Large intestine (tissue), 3 donors: ENCODE measurements around the gene MRPL55. TPM values are rescaled to one million over a fixed set of nuclear protein-coding genes. Genes with fewer than 3 reads are reported as not detected.

Source experiments
- DNase-seq, 2 donors: peaks; one replicate each; pipeline versions ENCODE4 v3.0.0 to v3.0.0-alpha.2; 2013
- H3K27ac ChIP-seq: one replicate; pipeline ENCODE4 v1.5.1; 2013; ENCODE audit warnings: low read length
- H3K27me3 ChIP-seq: 2 replicates; pipeline ENCODE4 v1.6.1; 2013; ENCODE audit warnings: low read length; ENCODE audit not compliant: control insufficient read depth, insufficient read depth
- H3K36me3 ChIP-seq: 2 replicates; pipeline ENCODE4 v1.6.1; 2013; ENCODE audit warnings: low read length; ENCODE audit not compliant: control insufficient read depth, insufficient read depth
- H3K4me1 ChIP-seq: one replicate; pipeline ENCODE4 v1.6.1; 2013; ENCODE audit warnings: low read length; ENCODE audit not compliant: control insufficient read depth, insufficient read depth
- H3K4me3 ChIP-seq: one replicate; pipeline ENCODE4 v1.5.1; 2013; ENCODE audit warnings: low read length
- H3K9me3 ChIP-seq: one replicate; pipeline ENCODE4 v1.6.1; 2013; ENCODE audit warnings: mild to moderate bottlenecking, low read depth, low read length, moderate library complexity; ENCODE audit not compliant: control insufficient read depth
- WGBS: methylation state at CpG from one replicate; pipeline ENCODE4 v1.1.5; 2013; ENCODE audit warnings: low lambda C conversion rate; ENCODE audit not compliant: insufficient coverage; 5-methylcytosine and 5-hydroxymethylcytosine counted together
- polyA plus RNA-seq: library from polyadenylated mRNA; unstranded; fragments of 120-200 nt; gene quantifications from one replicate; pipeline ENCODE4 v1.2.1, GENCODE V29; 2013

MRPL55 gene
- polyA plus RNA-seq, 1 donor: 61.1 TPM

DNA sequence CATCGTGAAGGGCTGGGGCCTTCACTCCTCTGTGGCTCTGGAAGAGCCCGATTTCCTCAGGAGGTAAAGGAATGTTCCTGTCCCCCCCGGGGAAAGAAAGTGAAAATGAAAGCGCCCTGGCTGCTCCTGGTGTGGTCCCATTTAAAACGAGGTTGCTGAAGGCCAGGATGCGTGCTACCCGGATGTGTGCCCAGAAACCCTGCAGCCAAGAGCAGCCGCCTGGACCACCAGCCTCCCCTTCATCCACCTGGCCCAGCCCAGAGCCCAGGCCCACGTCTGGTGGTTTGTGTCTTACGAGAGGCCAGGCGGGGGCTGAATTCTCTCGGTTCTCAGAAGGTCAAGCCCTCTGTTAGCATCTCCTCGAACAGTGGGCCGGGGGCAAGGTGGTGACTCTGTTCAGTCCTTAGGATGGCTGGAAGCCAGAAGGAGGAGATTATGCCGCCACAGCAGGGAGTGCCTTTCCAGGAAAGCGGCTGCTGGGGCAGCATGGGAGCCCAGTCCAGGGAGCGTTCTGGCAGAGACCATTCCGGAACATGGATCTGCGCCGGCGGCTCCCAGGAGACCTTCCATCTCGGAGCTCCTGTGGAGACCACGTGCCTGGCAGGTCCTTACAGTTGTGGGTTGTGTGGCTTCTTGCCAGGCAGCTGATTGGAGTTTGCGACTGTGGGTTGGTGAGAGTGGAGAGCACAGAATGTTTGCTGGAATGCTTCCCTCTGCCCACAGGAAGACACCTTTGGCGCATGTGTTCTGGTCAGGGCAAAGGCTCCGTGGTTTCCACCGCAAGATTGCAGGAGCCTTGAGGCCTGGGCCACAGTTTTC is 32.3 kb upstream of the MRPL55 start:
- no peak for DNase-seq
- H3K9me3 ChIP-seq: no peaks in the 10 kb centered on the region
- H3K4me3 ChIP-seq: peak overlapping the region; percentile 98
- peaks cover 23% of the 10 kb centered on the region for H3K36me3 ChIP-seq
- H3K4me1 ChIP-seq: peaks cover 46% of the 10 kb centered on the region
- H3K27ac ChIP-seq: peak overlapping the region; percentile 93
- peaks cover 2% of the 10 kb centered on the region for H3K27me3 ChIP-seq
- WGBS: no CpG with 5 or more reads among the region's 27 CpGs

DNA sequence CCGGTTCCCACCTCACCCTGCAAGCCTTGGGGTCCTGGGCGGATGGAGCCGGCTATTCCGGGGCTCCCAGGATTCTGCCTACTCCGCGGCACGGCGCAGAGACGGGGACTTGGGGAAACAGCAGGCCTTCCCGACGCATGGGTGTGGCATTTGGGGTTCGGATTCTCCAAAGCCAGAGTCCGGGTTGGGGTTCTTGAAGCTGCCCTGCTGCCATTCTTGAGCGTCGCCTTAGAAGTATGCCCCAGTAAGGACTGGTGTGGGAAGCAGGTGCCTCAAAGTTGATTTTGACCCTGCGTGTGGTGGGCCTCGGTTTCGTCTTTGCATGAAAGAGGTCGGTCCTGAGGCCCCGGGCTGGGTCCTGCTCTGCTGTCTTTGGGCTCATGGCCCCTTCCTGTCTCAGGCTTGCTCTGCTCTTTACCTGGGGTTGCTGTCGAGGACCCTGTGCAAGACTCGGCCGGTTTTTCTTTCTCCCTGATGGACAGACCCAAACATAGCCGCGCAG is 31.7 kb upstream of the MRPL55 start:
- H3K4me3 ChIP-seq: peak overlapping the region; percentile 98
- peaks cover 45% of the 10 kb centered on the region for H3K4me1 ChIP-seq
- peak in 1 of 2 donors; percentile 61 for DNase-seq
- peaks cover 18% of the 10 kb centered on the region for H3K36me3 ChIP-seq
- H3K27ac ChIP-seq: peak overlapping the region; percentile 93
- H3K27me3 ChIP-seq: peaks cover 7% of the 10 kb centered on the region
- no CpG with 5 or more reads among the region's 25 CpGs for WGBS
- no peaks in the 10 kb centered on the region for H3K9me3 ChIP-seq

- Histone ChIP-seq H3K27ac (peak within 1 kb of the TSS; percentile 96), H3K9me3 (no peaks in the 10 kb centered on the region)
Observed at GRCh38 chr1:228139931-228140723, 31.0 kb upstream of the MRPL55 start, which contains the start of gene GUK1. Gene GUK1 (plus strand): TSS chr1:228140279. CDS start chr1:228140303, 24 bp downstream.

GRCh38 chr1:228139406-228139930 is 30.4 kb upstream of the MRPL55 start:
- no CpG with 5 or more reads among the region's 30 CpGs for WGBS
- Histone ChIP-seq H3K9me3 (no peaks in the 10 kb centered on the region), H3K4me3 (peak overlapping the region; percentile 98), H3K4me1 (peaks cover 32% of the 10 kb centered on the region), H3K27ac (peak overlapping the region; percentile 96), H3K27me3 (peaks cover 17% of the 10 kb centered on the region), H3K36me3 (peaks cover 13% of the 10 kb centered on the region)
- no peak for DNase-seq

More at GRCh38 chr1:228139931-228140723, 31.0 kb upstream of the MRPL55 start, which contains the start of gene GUK1:
- Histone ChIP-seq H3K4me3 (peak within 1 kb of the TSS; percentile 98), H3K27me3 (peaks cover 11% of the 10 kb centered on the region), H3K36me3 (peaks cover 13% of the 10 kb centered on the region), H3K4me1 (peaks cover 38% of the 10 kb centered on the region)
- DNase-seq: peak; percentile 100
- WGBS: no CpG with 5 or more reads among the region's 95 CpGs

DNA sequence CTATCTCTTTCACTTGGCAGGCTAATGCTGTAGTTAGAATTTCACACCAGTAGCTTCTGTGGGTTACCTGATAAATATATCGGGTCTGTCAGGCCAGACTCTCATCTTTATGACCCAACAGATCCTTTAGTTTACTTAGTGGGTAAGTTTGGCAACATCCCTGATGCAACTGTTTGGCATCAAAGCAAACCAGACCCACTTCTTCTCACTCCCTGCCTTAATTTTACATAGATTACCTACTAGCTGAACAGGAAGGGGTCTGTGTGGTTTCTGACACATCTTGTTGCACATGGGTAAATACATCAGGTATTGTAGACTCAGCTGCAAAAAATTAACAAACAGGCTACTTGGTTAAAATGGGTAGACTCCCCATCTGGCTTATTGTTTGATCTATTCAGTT is 27.8 kb upstream of the MRPL55 start:
- Histone ChIP-seq H3K27ac (no peak overlapping the region), H3K9me3 (no peaks in the 10 kb centered on the region), H3K4me3 (no peak overlapping the region), H3K36me3 (peaks cover 6% of the 10 kb centered on the region), H3K27me3 (peaks cover 17% of the 10 kb centered on the region), H3K4me1 (peaks cover 8% of the 10 kb centered on the region)
- DNase-seq: no peak
- WGBS: no CpG with 5 or more reads among the region's 1 CpG

DNA sequence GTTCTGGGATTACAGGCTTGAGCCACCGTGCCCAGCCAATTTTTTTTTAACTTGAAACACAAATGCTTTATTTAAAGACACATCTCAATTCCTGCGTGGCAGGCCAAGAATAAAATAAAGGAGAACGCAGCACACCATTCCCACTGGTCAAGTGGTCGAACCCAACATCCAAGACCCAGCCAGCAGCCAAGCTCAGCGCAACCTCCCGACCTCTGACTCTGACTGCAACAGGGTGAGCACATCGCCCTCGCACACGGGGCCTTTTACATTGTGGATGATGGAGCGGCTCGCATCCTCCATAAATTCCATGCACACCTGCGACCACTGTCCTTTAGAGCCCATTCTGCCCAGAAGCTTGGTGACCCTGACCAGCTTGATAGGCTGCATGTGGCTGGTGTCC is 25.5 kb upstream of the MRPL55 start:
- H3K27ac ChIP-seq: no peak overlapping the region
- WGBS: no CpG with 5 or more reads among the region's 12 CpGs

DNA sequence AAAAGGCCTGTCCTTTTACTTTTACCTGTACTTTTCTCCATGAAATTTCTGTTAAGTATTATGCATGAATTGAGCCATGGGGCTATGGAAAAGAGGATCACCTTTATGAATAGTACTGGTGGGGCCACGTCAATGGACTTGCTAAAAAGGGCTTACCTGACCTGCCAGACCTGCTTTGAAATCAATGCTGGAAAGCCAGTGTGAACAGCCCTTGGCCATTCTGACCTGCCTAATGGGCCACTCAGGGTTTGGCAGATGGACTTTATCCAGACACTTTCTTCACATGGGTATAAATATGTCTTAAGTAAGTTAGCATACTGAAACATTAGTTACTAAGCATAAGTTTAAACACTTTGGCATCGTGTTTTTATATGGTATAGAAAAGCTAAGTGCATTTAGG is 22.7 kb upstream of the MRPL55 start:
- no CpG with 5 or more reads among the region's 2 CpGs for WGBS
- Histone ChIP-seq H3K9me3 (no peaks in the 10 kb centered on the region), H3K36me3 (no peaks in the 10 kb centered on the region), H3K27ac (peak overlapping the region; percentile 63), H3K4me1 (peaks cover 9% of the 10 kb centered on the region), H3K4me3 (no peak overlapping the region), H3K27me3 (peaks cover 14% of the 10 kb centered on the region)
- peak in 1 of 2 donors; percentile 59 for DNase-seq

More for the DNA sequence above, 25.5 kb upstream of the MRPL55 start:
- peaks cover 17% of the 10 kb centered on the region for H3K27me3 ChIP-seq
- peaks cover 9% of the 10 kb centered on the region for H3K4me1 ChIP-seq
- no peak for DNase-seq
- H3K4me3 ChIP-seq: no peak overlapping the region
- H3K36me3 ChIP-seq: no peaks in the 10 kb centered on the region
- H3K9me3 ChIP-seq: no peaks in the 10 kb centered on the region

DNA sequence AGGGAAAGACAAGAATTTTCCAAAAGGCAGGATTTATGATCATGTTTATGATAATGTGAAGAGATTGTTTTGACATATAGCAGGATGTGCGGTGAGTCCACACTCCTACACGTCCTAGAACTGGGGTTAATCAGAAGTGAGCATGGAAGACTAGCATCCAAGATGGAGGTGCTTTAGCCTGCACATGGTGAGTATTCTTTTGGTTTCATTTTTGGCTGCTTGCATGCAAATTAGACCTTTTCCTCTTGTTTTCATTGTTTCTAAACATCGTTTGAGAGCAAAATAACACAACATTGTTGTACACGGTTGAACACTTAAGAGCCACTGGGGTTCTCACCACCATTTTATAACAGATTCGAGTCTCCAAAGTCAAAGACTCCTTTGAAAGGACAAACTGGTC is 16.1 kb upstream of the MRPL55 start:
- Histone ChIP-seq H3K9me3 (no peaks in the 10 kb centered on the region), H3K4me1 (peaks cover 30% of the 10 kb centered on the region), H3K27ac (no peak overlapping the region), H3K36me3 (no peaks in the 10 kb centered on the region), H3K4me3 (no peak overlapping the region), H3K27me3 (no peaks in the 10 kb centered on the region)
- DNase-seq: no peak
- WGBS: no CpG with 5 or more reads among the region's 5 CpGs

GRCh38 chr1:228123505-228123904 is 14.4 kb upstream of the MRPL55 start:
- peaks cover 30% of the 10 kb centered on the region for H3K4me1 ChIP-seq
- H3K9me3 ChIP-seq: no peaks in the 10 kb centered on the region
- no peak overlapping the region for H3K4me3 ChIP-seq
- no peaks in the 10 kb centered on the region for H3K36me3 ChIP-seq
- no CpG with 5 or more reads among the region's 2 CpGs for WGBS
- H3K27ac ChIP-seq: peak overlapping the region; percentile 15
- DNase-seq: peak in 1 of 2 donors; percentile 69
- no peaks in the 10 kb centered on the region for H3K27me3 ChIP-seq

- Histone ChIP-seq H3K27ac (peak overlapping the region; percentile 15), H3K36me3 (no peaks in the 10 kb centered on the region), H3K4me3 (no peak overlapping the region), H3K27me3 (no peaks in the 10 kb centered on the region), H3K9me3 (no peaks in the 10 kb centered on the region), H3K4me1 (peaks cover 30% of the 10 kb centered on the region)
- DNase-seq: no peak
- no CpG with 5 or more reads among the region's 1 CpG for WGBS
Observed at GRCh38 chr1:228122921-228123441, 13.9 kb upstream of the MRPL55 start.
